Measurements from ENCODE around the gene ZACN. TPM values are rescaled to one million over a fixed set of nuclear protein-coding genes. Genes with fewer than 3 reads are reported as not detected.

ZACN gene
- total RNA-seq, 1 donor from 2014 or later = not detected

DNA sequence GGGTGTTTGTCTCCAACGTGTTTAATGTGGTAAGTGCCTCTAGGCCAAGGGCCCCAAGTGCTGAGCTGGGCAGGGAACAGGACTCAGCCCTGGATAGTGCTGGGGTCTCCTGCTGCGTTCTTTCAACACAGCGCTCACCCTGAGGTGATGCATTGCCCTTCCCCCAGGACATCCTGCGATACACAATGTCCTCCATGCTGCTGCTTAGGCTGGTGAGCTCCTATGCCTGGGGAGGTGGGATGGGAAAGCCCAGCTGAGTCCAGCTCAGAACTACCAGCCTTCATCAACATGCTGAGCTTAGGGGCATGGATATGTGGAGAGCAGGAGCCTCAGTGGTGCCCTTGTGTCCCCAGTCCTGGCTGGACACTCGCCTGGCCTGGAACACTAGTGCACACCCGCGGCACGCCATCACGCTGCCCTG, 563 bp downstream of the ZACN start:
- intact Hi-C loops (cut with DNase I) = no loop called here
- Histone ChIP-seq H3K9me3 (no peaks in the 10 kb centered on the region), H3K4me3 (no peak overlapping the region), H3K4me1 (peaks cover 27% of the 10 kb centered on the region), H3K36me3 (peaks cover 17% of the 10 kb centered on the region), H3K27ac (no peak overlapping the region), H3K27me3 (peaks cover 46% of the 10 kb centered on the region)
- peak; percentile 40 for DNase-seq
- TF ChIP-seq, protein P1, sequence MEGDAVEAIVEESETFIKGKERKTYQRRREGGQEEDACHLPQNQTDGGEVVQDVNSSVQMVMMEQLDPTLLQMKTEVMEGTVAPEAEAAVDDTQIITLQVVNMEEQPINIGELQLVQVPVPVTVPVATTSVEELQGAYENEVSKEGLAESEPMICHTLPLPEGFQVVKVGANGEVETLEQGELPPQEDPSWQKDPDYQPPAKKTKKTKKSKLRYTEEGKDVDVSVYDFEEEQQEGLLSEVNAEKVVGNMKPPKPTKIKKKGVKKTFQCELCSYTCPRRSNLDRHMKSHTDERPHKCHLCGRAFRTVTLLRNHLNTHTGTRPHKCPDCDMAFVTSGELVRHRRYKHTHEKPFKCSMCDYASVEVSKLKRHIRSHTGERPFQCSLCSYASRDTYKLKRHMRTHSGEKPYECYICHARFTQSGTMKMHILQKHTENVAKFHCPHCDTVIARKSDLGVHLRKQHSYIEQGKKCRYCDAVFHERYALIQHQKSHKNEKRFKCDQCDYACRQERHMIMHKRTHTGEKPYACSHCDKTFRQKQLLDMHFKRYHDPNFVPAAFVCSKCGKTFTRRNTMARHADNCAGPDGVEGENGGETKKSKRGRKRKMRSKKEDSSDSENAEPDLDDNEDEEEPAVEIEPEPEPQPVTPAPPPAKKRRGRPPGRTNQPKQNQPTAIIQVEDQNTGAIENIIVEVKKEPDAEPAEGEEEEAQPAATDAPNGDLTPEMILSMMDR (IDR thresholded peaks at IDR 0.05) = no peak
- ATAC-seq = no peak

DNA sequence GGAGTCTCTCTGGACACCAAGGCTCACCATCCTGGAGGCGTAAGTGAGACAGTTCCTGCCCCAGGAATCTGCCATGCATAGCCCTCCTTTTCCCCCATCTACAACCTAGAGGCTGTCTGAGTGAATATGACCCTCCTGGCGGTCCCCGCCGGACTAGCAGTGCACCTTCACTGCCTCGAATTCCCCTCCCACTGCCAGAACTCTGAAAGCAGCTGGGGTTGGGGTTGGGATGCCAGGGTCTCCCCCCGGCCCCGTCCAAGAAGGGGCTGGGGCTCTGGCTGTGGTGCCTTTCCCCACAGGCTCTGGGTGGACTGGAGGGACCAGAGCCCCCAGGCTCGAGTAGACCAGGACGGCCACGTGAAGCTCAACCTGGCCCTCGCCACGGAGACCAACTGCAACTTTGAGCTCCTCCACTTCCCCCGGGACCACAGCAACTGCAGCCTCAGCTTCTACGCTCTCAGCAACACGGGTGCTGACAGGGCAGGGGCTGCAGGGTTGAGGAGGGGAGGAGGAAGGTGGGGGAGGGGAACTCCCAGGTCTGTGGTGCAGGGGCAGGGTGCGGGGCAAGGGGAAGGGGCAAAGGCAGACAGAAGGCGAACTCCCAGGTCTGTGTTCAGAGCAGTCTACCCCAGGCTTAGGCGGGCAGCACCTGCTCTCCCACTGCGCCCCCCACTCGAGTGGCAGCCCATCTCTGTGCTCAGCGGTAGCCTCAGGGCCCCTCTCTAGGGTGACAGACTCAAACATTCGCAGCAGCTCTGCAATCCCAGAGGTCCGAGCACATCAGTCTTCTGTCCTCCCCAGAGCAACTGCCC, 1.2 kb downstream of the ZACN start:
- DNase-seq (peak; percentile 57), ATAC-seq (no peak)
- Histone ChIP-seq H3K9me3 (no peaks in the 10 kb centered on the region), H3K27ac (no peak overlapping the region), H3K4me1 (peaks cover 21% of the 10 kb centered on the region), H3K4me3 (no peak overlapping the region), H3K27me3 (peaks cover 40% of the 10 kb centered on the region), H3K36me3 (peaks cover 23% of the 10 kb centered on the region)
- intact Hi-C loops (cut with DNase I) = no loop called here
- TF ChIP-seq, protein P1 (IDR thresholded peaks at IDR 0.05) = no peak

DNA sequence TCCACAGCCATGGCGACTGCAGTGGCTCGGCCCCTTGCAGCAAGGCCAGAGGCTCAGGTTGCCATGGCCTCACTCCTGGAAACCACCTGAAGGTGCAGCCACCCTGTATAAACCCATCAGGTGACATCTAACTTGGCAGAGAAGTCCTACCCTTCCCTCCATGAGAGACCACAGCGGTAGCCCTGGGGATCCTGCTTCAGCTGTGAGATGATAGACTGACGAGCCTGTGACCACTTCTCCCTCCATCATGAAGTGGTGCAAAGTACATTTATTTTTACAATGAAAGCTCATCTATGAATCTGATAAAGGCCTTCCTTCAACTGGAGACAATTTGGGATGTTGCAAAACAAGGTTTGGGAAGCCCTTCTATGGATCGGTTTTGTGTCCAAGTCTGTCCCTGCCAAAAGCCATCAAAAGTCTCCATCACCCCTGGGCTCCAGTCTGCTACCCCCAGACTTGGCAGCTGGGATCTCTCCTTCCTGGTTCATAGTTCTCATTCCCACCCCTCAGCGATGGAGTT, 1.8 kb downstream of the ZACN start:
- no peak overlapping the region for H3K4me3 ChIP-seq
- ATAC-seq (no peak), DNase-seq (no peak)
- H3K4me1 ChIP-seq = peaks cover 14% of the 10 kb centered on the region
- H3K27ac ChIP-seq = no peak overlapping the region
- TF ChIP-seq, protein P1 (IDR thresholded peaks at IDR 0.05) = no peak
- H3K27me3 ChIP-seq = peaks cover 33% of the 10 kb centered on the region
- no peaks in the 10 kb centered on the region for H3K9me3 ChIP-seq
- intact Hi-C loops (cut with DNase I) = no loop called here
- H3K36me3 ChIP-seq = peaks cover 30% of the 10 kb centered on the region

DNA sequence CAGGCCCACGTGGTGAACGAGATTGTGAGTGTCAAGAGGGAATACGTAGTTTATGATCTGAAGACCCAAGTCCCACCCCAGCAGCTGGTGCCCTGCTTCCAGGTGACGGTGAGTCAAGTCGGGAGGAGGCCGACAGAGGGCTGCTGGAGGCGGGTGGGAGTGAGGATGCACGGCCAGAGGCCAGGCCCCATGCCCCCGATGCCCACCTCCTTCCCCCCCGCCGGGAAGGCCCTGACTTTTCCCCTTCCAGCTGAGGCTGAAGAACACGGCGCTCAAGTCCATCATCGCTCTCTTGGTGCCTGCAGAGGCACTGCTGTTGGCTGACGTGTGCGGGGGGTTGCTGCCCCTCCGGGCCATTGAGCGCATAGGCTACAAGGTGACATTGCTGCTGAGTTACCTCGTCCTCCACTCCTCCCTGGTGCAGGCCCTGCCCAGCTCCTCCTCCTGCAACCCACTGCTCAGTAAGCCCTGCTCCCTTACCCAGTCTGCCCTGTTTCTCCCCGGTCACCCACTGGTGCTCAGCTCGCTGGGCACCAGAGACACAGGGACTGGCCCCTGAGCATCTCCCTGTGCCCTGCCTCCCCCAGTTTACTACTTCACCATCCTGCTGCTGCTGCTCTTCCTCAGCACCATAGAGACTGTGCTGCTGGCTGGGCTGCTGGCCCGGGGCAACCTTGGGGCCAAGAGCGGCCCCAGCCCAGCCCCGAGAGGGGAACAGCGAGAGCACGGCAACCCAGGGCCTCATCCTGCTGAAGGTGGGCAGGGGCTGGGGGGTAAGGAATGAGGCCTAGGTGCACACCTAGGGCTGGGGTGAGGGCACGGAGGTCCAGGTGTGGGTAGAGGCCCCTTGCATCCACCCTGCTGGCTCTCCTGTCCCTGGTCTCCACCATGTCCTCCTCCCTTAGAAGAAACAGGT, 2.6 kb downstream of the ZACN start:
- Histone ChIP-seq H3K4me1 (peaks cover 7% of the 10 kb centered on the region), H3K4me3 (no peak overlapping the region), H3K9me3 (no peaks in the 10 kb centered on the region), H3K27me3 (peaks cover 26% of the 10 kb centered on the region), H3K36me3 (peaks cover 37% of the 10 kb centered on the region), H3K27ac (no peak overlapping the region)
- ATAC-seq (no peak), DNase-seq (peak; percentile 62)
- TF ChIP-seq, protein P1 (IDR thresholded peaks at IDR 0.05) = no peak
- intact Hi-C loops (cut with DNase I) = no loop called here

DNA sequence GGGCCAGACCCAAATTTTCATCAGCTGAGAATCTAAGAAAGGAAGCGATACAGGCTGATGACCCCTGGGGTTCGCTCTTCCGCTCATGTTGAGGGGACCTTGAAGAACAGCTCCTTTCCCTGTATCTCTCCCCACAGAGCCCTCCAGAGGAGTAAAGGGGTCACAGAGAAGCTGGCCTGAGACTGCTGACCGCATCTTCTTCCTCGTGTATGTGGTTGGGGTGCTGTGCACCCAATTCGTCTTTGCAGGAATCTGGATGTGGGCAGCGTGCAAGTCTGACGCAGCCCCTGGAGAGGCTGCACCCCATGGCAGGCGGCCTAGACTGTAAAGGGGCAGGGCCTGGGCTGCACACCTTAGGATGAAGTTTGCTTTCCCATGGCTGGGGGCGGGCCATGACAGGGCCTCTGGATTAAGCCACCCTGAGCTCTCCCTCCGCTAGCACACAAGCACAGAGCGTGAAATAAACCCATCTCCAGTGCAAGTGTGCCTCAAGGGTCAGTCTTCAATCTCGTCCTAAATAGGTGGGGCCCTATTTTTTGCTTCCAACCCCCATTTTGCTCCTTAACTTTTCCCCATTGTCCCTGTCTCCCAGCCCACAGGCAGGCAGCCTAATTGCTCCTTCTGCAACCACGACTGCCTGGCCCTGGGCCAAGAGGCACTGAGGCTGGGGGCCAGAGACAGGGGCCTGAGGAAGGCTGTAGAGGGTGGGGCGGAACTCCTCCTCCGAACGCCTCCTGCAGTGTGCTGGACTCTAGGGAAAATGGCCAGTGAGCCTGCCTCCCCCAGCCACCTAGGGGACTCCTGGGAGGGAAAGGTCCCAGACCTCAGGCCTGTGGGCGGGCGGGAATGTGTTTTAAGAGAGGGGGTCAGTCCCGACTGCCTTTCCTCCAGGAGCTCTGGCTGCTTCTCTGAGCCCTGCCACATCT, 3.6 kb downstream of the ZACN start:
- Histone ChIP-seq H3K4me3 (no peak overlapping the region), H3K36me3 (peaks cover 48% of the 10 kb centered on the region), H3K4me1 (no peaks in the 10 kb centered on the region), H3K27me3 (peaks cover 15% of the 10 kb centered on the region), H3K9me3 (no peaks in the 10 kb centered on the region), H3K27ac (no peak overlapping the region)
- intact Hi-C loops (cut with DNase I) = no loop called here
- ATAC-seq = no peak
- DNase-seq = peak; percentile 64
- TF ChIP-seq, protein P1 (IDR thresholded peaks at IDR 0.05) = no peak
